ENCODE results near the gene MICAL2.

- TF ChIP-seq CTCF (IDR thresholded peaks at IDR 0.05) (no peak), POLR2A (IDR thresholded peaks at IDR 0.05) (no peak), POLR2AphosphoS5 (IDR thresholded peaks at IDR 0.05) (no peak)
Observed at GRCh38 chr11:12195768-12196167, 85.4 kb downstream of the MICAL2 start.
